Endothelial cell of umbilical vein (primary cell): ENCODE results near the gene XYLT1. TPM values are rescaled to one million over a fixed set of nuclear protein-coding genes. Genes with fewer than 3 reads are reported as not detected.

ENCODE experiments used
- BruUV-seq: library from RNA; stranded (reverse); fragments of 400-500 nt; replicated peaks from 2 replicates; lab custom pipeline; 2021; lab: Mats Ljungman, UMichigan
- CTCF ChIA-PET: fragments of 300-600, 350-600 bp; sonication (Branson Sonifier 250); formaldehyde crosslinking; loops from one replicate; lab custom pipeline; 2021; ENCODE audit warnings: antibody characterized with exemption, inconsistent platforms; lab: Charles Lee
- POLR2A ChIA-PET: fragments of 300-600, 350-600 bp; sonication (Branson Sonifier 250); formaldehyde crosslinking; loops from one replicate; lab custom pipeline; 2021; ENCODE audit warnings: antibody characterized with exemption, inconsistent platforms; lab: Charles Lee
- DNase-seq: peaks from one replicate; pipeline ENCODE4 v3.0.0-alpha.2; 2011; ENCODE audit warnings: low read depth, low spot score
- FAIRE-seq: peaks from 2 replicates; lab custom pipeline; 2011; peaks lifted over from hg19 to GRCh38; lab: Jason Lieb, UNC
- H2AFZ ChIP-seq: 2 replicates; pipeline ENCODE4 v1.6.0; 2012; ENCODE audit warnings: low read depth, low read length, control low read depth, inconsistent platforms
- H3K27ac ChIP-seq: 2 replicates; pipeline ENCODE4 v1.5.1; 2011; ENCODE audit warnings: low read depth, mild to moderate bottlenecking, control low read depth, low read length, moderate library complexity; ENCODE audit not compliant: insufficient read depth
- H3K27me3 ChIP-seq, 2 experiments: 2 replicates each; pipeline versions ENCODE4 v1.6.0 to v1.6.1; 2011; ENCODE audit warnings: low read length in 2 of 2, mixed read lengths in 1 of 2; ENCODE audit not compliant: control insufficient read depth in 2 of 2, insufficient read depth in 2 of 2
- H3K36me3 ChIP-seq, 2 experiments: 2 replicates in 1 of 2; 3 replicates in 1 of 2; pipeline ENCODE4 v1.5.1; 2011; ENCODE audit warnings: low read length in 2 of 2, mild to moderate bottlenecking in 1 of 2, moderate library complexity in 1 of 2; ENCODE audit not compliant: control insufficient read depth in 2 of 2, insufficient read depth in 2 of 2; ENCODE audit errors: extremely low read depth in 1 of 2
- H3K4me1 ChIP-seq: 3 replicates; pipeline ENCODE4 v1.5.1; 2011; ENCODE audit warnings: mild to moderate bottlenecking, low read length; ENCODE audit not compliant: control insufficient read depth, insufficient read depth; ENCODE audit errors: extremely low read depth
- H3K4me2 ChIP-seq: 2 replicates; pipeline ENCODE4 v1.6.1; 2011; ENCODE audit warnings: low read length, control low read depth, mixed read lengths; ENCODE audit not compliant: insufficient read depth
- H3K4me3 ChIP-seq, 3 experiments: fragments of 200-600 bp in 1 of 3; sonication (generic), shearing (Covaris generic) in 1 of 3; replicated peaks in 1 of 3; 2 replicates each; pipeline ENCODE4 v1.5.1; 2011 to 2016; ENCODE audit warnings: control low read depth in 3 of 3, low read length in 3 of 3, mild to moderate bottlenecking in 2 of 3, inconsistent platforms in 1 of 3, low read depth in 1 of 3, moderate library complexity in 1 of 3; ENCODE audit not compliant: insufficient read depth in 1 of 3
- H3K79me2 ChIP-seq: 2 replicates; pipeline ENCODE4 v1.6.0; 2012; ENCODE audit warnings: low read length, inconsistent platforms; ENCODE audit not compliant: control insufficient read depth, insufficient read depth
- H3K9ac ChIP-seq: replicated peaks from 2 replicates; pipeline ENCODE3; 2011; ENCODE audit warnings: low read length, control low read depth; ENCODE audit not compliant: insufficient read depth; ENCODE audit errors: extremely low read depth
- H3K9me1 ChIP-seq: replicated peaks from 3 replicates; pipeline ENCODE4 v1.6.0; 2011; ENCODE audit warnings: mild to moderate bottlenecking, low read length; ENCODE audit not compliant: control insufficient read depth, insufficient read depth; ENCODE audit errors: extremely low read depth
- H3K9me3 ChIP-seq: replicated peaks from 2 replicates; pipeline ENCODE4 v1.5.1; 2012; ENCODE audit warnings: low read length, inconsistent platforms; ENCODE audit not compliant: control insufficient read depth, insufficient read depth
- H4K20me1 ChIP-seq: replicated peaks from 2 replicates; pipeline ENCODE3; 2011; ENCODE audit warnings: mild to moderate bottlenecking, low read length; ENCODE audit not compliant: control insufficient read depth, insufficient read depth; ENCODE audit errors: extremely low read depth
- CTCF ChIP-seq, 2 donors: IDR thresholded peaks; 1 replicate in 1 of 2; 2 replicates in 1 of 2; pipeline ENCODE4 v1.5.1; 2011; ENCODE audit warnings: low read length in 2 of 2, mild to moderate bottlenecking in 2 of 2, moderate library complexity in 2 of 2, control low read depth in 1 of 2, inconsistent platforms in 1 of 2, low read depth in 1 of 2; ENCODE audit not compliant: insufficient read depth in 1 of 2; ENCODE audit errors: extremely low read depth in 1 of 2
- EZH2 ChIP-seq: IDR thresholded peaks from 2 replicates; pipeline ENCODE4 v1.6.1; 2012; ENCODE audit warnings: borderline replicate concordance, low read depth, mild to moderate bottlenecking, moderate library complexity, low read length, inconsistent platforms; ENCODE audit not compliant: severe bottlenecking
- FOS ChIP-seq: IDR thresholded peaks from 2 replicates; pipeline ENCODE4 v1.6.1; 2011; ENCODE audit warnings: mild to moderate bottlenecking, low read length, moderate library complexity, borderline replicate concordance; ENCODE audit not compliant: insufficient read depth
- GATA2 ChIP-seq: IDR thresholded peaks from 2 replicates; pipeline ENCODE4 v1.7.0; 2011; ENCODE audit warnings: low read depth, mild to moderate bottlenecking, moderate library complexity, mixed read lengths, low read length; ENCODE audit not compliant: insufficient read length, insufficient read depth
- MAX ChIP-seq: IDR thresholded peaks from 2 replicates; pipeline ENCODE4 v1.6.1; 2011; ENCODE audit not compliant: insufficient read depth, insufficient read length
- MYC ChIP-seq: IDR thresholded peaks from one replicate; pipeline ENCODE4 v1.6.1; 2011; ENCODE audit warnings: mild to moderate bottlenecking, low read depth, low read length
- POLR2A ChIP-seq: IDR thresholded peaks from 2 replicates; pipeline ENCODE4 v1.6.1; 2012; ENCODE audit warnings: low read depth, mild to moderate bottlenecking, control low read depth, low read length
- POLR2AphosphoS5 ChIP-seq: IDR thresholded peaks from 2 replicates; pipeline ENCODE4 v1.6.1; 2012; ENCODE audit warnings: low read depth, mild to moderate bottlenecking, control low read depth, low read length, moderate library complexity; ENCODE audit not compliant: insufficient read depth
- dilution Hi-C: fragments of 300-500 bp; cut with MboI; formaldehyde crosslinking; loops from one replicate; pipeline ENCODE4 v1.15.0; 2019; ENCODE audit warnings: low sequenced_read_pairs; ENCODE audit not compliant: extremely low pct_ligation_motif_present
- intact Hi-C: fragments of 100-400 bp; cut with micrococcal nuclease; formaldehyde crosslinking; loops from one replicate; pipeline ENCODE4 v1.10.0; 2022
- polyA plus RNA-seq, 4 experiments: library from polyadenylated mRNA; depleted of rRNA in 3 of 4; stranded (reverse) in 3 of 4; unstranded in 1 of 4; fragments of >200 nt; gene quantifications; 2 replicates each; pipeline versions ENCODE4 v1.2.1 to v1.2.3, GENCODE V29; 2011 to 2012; ENCODE audit warnings: missing spikeins in 1 of 4
- total RNA-seq: library from RNA; stranded (reverse); gene quantifications from 2 replicates; pipeline ENCODE4 v1.2.3, GENCODE V29; 2021

Gene XYLT1
- total and polyA plus RNA-seq, 2 donors (not counting 3 experiments of a cell fraction or from before 2014, with no cell fraction given) = 0.63 to 2.9 TPM

DNA sequence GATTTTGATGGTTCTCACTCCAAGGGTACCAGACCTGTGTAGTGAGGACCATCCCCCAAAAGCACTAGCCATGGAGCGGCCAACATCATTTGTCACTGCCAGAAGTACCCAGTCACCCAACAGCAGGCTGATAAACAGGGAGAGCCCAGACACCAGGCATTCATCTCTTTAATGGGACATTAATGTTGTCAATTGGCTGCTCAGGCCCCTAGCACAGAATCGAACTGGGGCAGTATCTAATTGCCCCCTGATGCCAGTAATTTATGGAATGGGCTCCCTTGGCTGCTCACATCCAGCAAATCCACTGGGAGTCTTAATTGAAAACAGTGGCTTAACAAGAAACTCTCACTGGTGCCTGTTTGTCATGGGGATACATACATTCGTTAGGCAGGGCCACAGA lies 344.6 kb downstream of the XYLT1 start:
- BruUV-seq = no TSS peak

More for the DNA sequence above, 344.6 kb downstream of the XYLT1 start:
- H3K4me2 ChIP-seq = no peak overlapping the region
- H4K20me1 ChIP-seq = no peaks in the 10 kb centered on the region
- TF ChIP-seq MAX (no peak), CTCF (IDR thresholded peaks at IDR 0.05; ENCODE audit: extremely low read depth in 1 of 2, insufficient read depth in 1 of 2, low read depth in 1 of 2, low read length in 2 of 2) (no peak), EZH2 (no peak), GATA2 (no peak), POLR2A (no peak), POLR2AphosphoS5 (no peak), FOS (no peak), MYC (no peak)
- no peaks in the 10 kb centered on the region for H3K4me1 ChIP-seq
- no peaks in the 10 kb centered on the region for H3K36me3 ChIP-seq
- FAIRE-seq (no peak), DNase-seq (no peak)
- H2AFZ ChIP-seq = no peak overlapping the region
- no peaks in the 10 kb centered on the region for H3K9me1 ChIP-seq
- intact Hi-C loops = no loop called here
- no peaks in the 10 kb centered on the region for H3K27me3 ChIP-seq
- dilution Hi-C loops = no loop called here
- peaks cover 3% of the 10 kb centered on the region for H3K9me3 ChIP-seq
- no peak overlapping the region for H3K9ac ChIP-seq
- POLR2A ChIA-PET = no interaction called here
- no peaks in the 10 kb centered on the region for H3K79me2 ChIP-seq
- CTCF ChIA-PET = no interaction called here
- H3K4me3 ChIP-seq = no peak overlapping the region
- no peak overlapping the region for H3K27ac ChIP-seq
